H1 (cell line): Measurements from ENCODE around the gene ENDOD1. TPM values are rescaled to one million over a fixed set of nuclear protein-coding genes. Genes with fewer than 3 reads are reported as not detected.

Experiments
- CTCF ChIA-PET: fragments of 300-600 bp; sonication (Branson Sonifier 250); formaldehyde crosslinking; loops from one replicate; lab custom pipeline; 2021; ENCODE audit not compliant: partially characterized antibody; lab: Charles Lee
- POLR2A ChIA-PET: fragments of 300-600 bp; sonication (Branson Sonifier 250); formaldehyde crosslinking; loops from one replicate; lab custom pipeline; 2021; ENCODE audit warnings: inconsistent platforms; ENCODE audit not compliant: partially characterized antibody; lab: Charles Lee
- DNase-seq, 2 experiments: peaks; one replicate each; pipeline versions ENCODE4 v3.0.0 to v3.0.0-alpha.2; 2010 to 2022; ENCODE audit warnings: low spot score in 2 of 2, low read depth in 1 of 2, mixed read lengths in 1 of 2
- FAIRE-seq: peaks from 2 replicates; lab custom pipeline; 2011; peaks lifted over from hg19 to GRCh38; lab: Jason Lieb, UNC
- H2AFZ ChIP-seq: 2 replicates; pipeline ENCODE4 v1.8.1; 2012; ENCODE audit warnings: low read length, inconsistent platforms
- H2AK5ac ChIP-seq: 2 replicates; pipeline ENCODE4 v1.6.1; 2013; ENCODE audit warnings: low read depth, low read length
- H2BK120ac ChIP-seq: replicated peaks from 2 replicates; pipeline ENCODE3; 2013; ENCODE audit warnings: low read depth, low read length, inconsistent platforms
- H2BK12ac ChIP-seq: 2 replicates; pipeline ENCODE4 v1.6.1; 2013; ENCODE audit warnings: low read depth, low read length
- H2BK15ac ChIP-seq: 2 replicates; pipeline ENCODE4 v1.6.1; 2013; ENCODE audit warnings: low read length
- H2BK20ac ChIP-seq: 2 replicates; pipeline ENCODE4 v1.6.1; 2013; ENCODE audit warnings: low read length
- H2BK5ac ChIP-seq: 2 replicates; pipeline ENCODE4 v1.6.1; 2013; ENCODE audit warnings: low read depth, low read length
- H3K14ac ChIP-seq: 2 replicates; pipeline ENCODE4 v1.6.1; 2013; ENCODE audit warnings: inconsistent platforms; ENCODE audit not compliant: insufficient read length
- H3K18ac ChIP-seq: 2 replicates; pipeline ENCODE4 v1.6.1; 2013; ENCODE audit warnings: low read length; ENCODE audit errors: extremely low read depth
- H3K23ac ChIP-seq: 2 replicates; pipeline ENCODE4 v1.6.1; 2013; ENCODE audit warnings: inconsistent platforms; ENCODE audit not compliant: insufficient read length
- H3K23me2 ChIP-seq: 2 replicates; pipeline ENCODE4 v1.6.1; 2013; ENCODE audit warnings: low read depth, low read length
- H3K27ac ChIP-seq: 2 replicates; pipeline ENCODE4 v1.6.1; 2011; ENCODE audit warnings: low read depth, low read length, inconsistent platforms
- H3K27me3 ChIP-seq, 4 experiments: replicated peaks in 1 of 4; 1 replicate in 1 of 4; 2 replicates in 3 of 4; pipeline versions ENCODE4 v1.6.1 to v1.8.1; 2011 to 2013; ENCODE audit warnings: low read length in 3 of 4, mild to moderate bottlenecking in 3 of 4, inconsistent platforms in 2 of 4, mixed read lengths in 2 of 4, moderate library complexity in 1 of 4; ENCODE audit not compliant: control insufficient read depth in 3 of 4, insufficient read depth in 3 of 4; ENCODE audit errors: extremely low read depth in 1 of 4
- H3K36me3 ChIP-seq, 4 experiments: 2 replicates each; pipeline versions ENCODE4 v1.6.1 to v1.8.1; 2011 to 2013; ENCODE audit warnings: mild to moderate bottlenecking in 4 of 4, low read length in 3 of 4, moderate library complexity in 2 of 4, control low read depth in 1 of 4, inconsistent platforms in 1 of 4; ENCODE audit not compliant: insufficient read depth in 4 of 4, control insufficient read depth in 2 of 4
- H3K4ac ChIP-seq: replicated peaks from 2 replicates; pipeline ENCODE3; 2013; ENCODE audit warnings: low read length, low read depth, mixed read lengths, inconsistent platforms; ENCODE audit not compliant: insufficient read length
- H3K4me1 ChIP-seq, 4 experiments: replicated peaks in 1 of 4; 1 replicate in 1 of 4; 2 replicates in 3 of 4; pipeline versions ENCODE4 v1.6.1 to v1.8.1; 2011 to 2013; ENCODE audit warnings: low read length in 3 of 4, inconsistent platforms in 2 of 4, mixed read lengths in 1 of 4; ENCODE audit not compliant: insufficient read depth in 4 of 4, control insufficient read depth in 3 of 4
- H3K4me2 ChIP-seq, 2 experiments: 2 replicates each; pipeline versions ENCODE4 v1.6.1 to v1.8.1; 2011 to 2013; ENCODE audit warnings: low read depth in 2 of 2, low read length in 2 of 2, control low read depth in 1 of 2, inconsistent platforms in 1 of 2, mild to moderate bottlenecking in 1 of 2; ENCODE audit not compliant: insufficient read depth in 1 of 2
- H3K4me3 ChIP-seq, 4 experiments: fragments of 200-600, 300-600 bp in 1 of 4; sonication (generic), shearing (Covaris generic), sonication (Bioruptor Twin) in 1 of 4; 2 replicates each; pipeline versions ENCODE4 v1.5.1 to v1.8.1; 2011 to 2016; ENCODE audit warnings: low read length in 4 of 4, low read depth in 3 of 4, control low read depth in 2 of 4, inconsistent platforms in 2 of 4, mild to moderate bottlenecking in 2 of 4, mixed read lengths in 1 of 4, moderate library complexity in 1 of 4; ENCODE audit not compliant: insufficient read depth in 2 of 4; ENCODE audit errors: extremely low read depth in 1 of 4
- H3K56ac ChIP-seq: replicated peaks from 2 replicates; pipeline ENCODE3; 2013; ENCODE audit warnings: low read depth, mild to moderate bottlenecking, mixed read lengths, low read length, inconsistent platforms; ENCODE audit not compliant: insufficient read length
- H3K79me1 ChIP-seq: 2 replicates; pipeline ENCODE4 v1.6.1; 2013; ENCODE audit warnings: low read depth, low read length, control low read depth
- H3K79me2 ChIP-seq, 2 experiments: 2 replicates each; pipeline versions ENCODE4 v1.6.1 to v1.8.1; 2012 to 2013; ENCODE audit warnings: low read length in 2 of 2, mild to moderate bottlenecking in 2 of 2, inconsistent platforms in 1 of 2; ENCODE audit not compliant: insufficient read depth in 2 of 2, control insufficient read depth in 1 of 2
- H3K9ac ChIP-seq, 4 experiments: replicated peaks in 1 of 4; 1 replicate in 1 of 4; 2 replicates in 3 of 4; pipeline versions ENCODE4 v1.6.1 to v1.8.1; 2011 to 2013; ENCODE audit warnings: low read depth in 3 of 4, low read length in 3 of 4, control low read depth in 2 of 4, mild to moderate bottlenecking in 2 of 4, moderate library complexity in 2 of 4, inconsistent platforms in 1 of 4; ENCODE audit errors: extremely low read depth in 1 of 4
- H3K9me3 ChIP-seq, 2 experiments: 2 replicates each; pipeline versions ENCODE4 v1.6.1 to v1.8.1; 2012 to 2013; ENCODE audit warnings: mild to moderate bottlenecking in 2 of 2, moderate library complexity in 2 of 2, control low read depth in 1 of 2, inconsistent platforms in 1 of 2, low read depth in 1 of 2, low read length in 1 of 2, mixed read lengths in 1 of 2; ENCODE audit not compliant: insufficient read depth in 2 of 2
- H4K20me1 ChIP-seq, 2 experiments: replicated peaks in 1 of 2; 2 replicates each; pipeline versions ENCODE3 to v1.8.1; 2011 to 2013; ENCODE audit warnings: inconsistent platforms in 2 of 2, low read length in 2 of 2, mild to moderate bottlenecking in 1 of 2; ENCODE audit not compliant: insufficient read depth in 2 of 2, control insufficient read depth in 1 of 2
- H4K5ac ChIP-seq: 2 replicates; pipeline ENCODE4 v1.6.1; 2013; ENCODE audit warnings: low read length, low read depth, mixed read lengths, inconsistent platforms; ENCODE audit not compliant: insufficient read length
- H4K8ac ChIP-seq: 2 replicates; pipeline ENCODE4 v1.8.0; 2013; ENCODE audit warnings: mild to moderate bottlenecking, moderate library complexity, low read length, inconsistent platforms; ENCODE audit not compliant: insufficient read depth; ENCODE audit errors: extremely low read depth
- H4K91ac ChIP-seq: replicated peaks from 2 replicates; pipeline ENCODE3; 2013; ENCODE audit warnings: low read length, mixed read lengths, inconsistent platforms; ENCODE audit not compliant: insufficient read length
- CEBPB ChIP-seq: IDR thresholded peaks from 2 replicates; pipeline ENCODE4 v1.6.1; 2012; ENCODE audit warnings: low read depth, low read length
- CREB1 ChIP-seq: IDR thresholded peaks from 2 replicates; pipeline ENCODE4 v1.6.1; 2012; ENCODE audit warnings: inconsistent platforms
- E2F6 ChIP-seq: IDR thresholded peaks from 2 replicates; pipeline ENCODE4 v1.6.1; 2012; ENCODE audit warnings: inconsistent platforms
- JUND ChIP-seq: IDR thresholded peaks from 2 replicates; pipeline ENCODE4 v1.6.1; 2011; ENCODE audit warnings: mild to moderate bottlenecking, improper control_type of control experiment, low read length
- KDM4A ChIP-seq: IDR thresholded peaks from one replicate; pipeline ENCODE4 v1.7.1; 2012; ENCODE audit warnings: low read depth, mild to moderate bottlenecking, moderate library complexity, low read length, inconsistent platforms; ENCODE audit not compliant: severe bottlenecking
- RFX5 ChIP-seq: IDR thresholded peaks from 2 replicates; pipeline ENCODE4 v1.6.1; 2011; ENCODE audit warnings: low read depth, low read length, improper control_type of control experiment, borderline replicate concordance
- RNF2 ChIP-seq: fragments of 200-900, 300-1000 bp; sonication (generic); IDR thresholded peaks from 2 replicates; pipeline ENCODE4 v1.7.1; 2016; ENCODE audit warnings: borderline replicate concordance, low read depth, mild to moderate bottlenecking, antibody characterized with exemption, low read length; ENCODE audit not compliant: poor library complexity, severe bottlenecking; ENCODE audit errors: missing control alignments
- SP2 ChIP-seq: IDR thresholded peaks from 2 replicates; pipeline ENCODE4 v1.6.1; 2012; ENCODE audit warnings: mild to moderate bottlenecking, low read length, inconsistent platforms
- SRF ChIP-seq: IDR thresholded peaks from 2 replicates; pipeline ENCODE4 v1.6.1; 2011; ENCODE audit warnings: mild to moderate bottlenecking, low read depth, low read length, moderate library complexity
- TCF12 ChIP-seq: IDR thresholded peaks from 2 replicates; pipeline ENCODE4 v1.6.1; 2011; ENCODE audit warnings: low read depth, mild to moderate bottlenecking, low read length
- WGBS, 2 experiments: shearing (Covaris generic) in 1 of 2; methylation state at CpG; one replicate each; pipeline versions ENCODE4 v1.1.6 to v1.1.7; 2013 to 2015; ENCODE audit warnings: low lambda C conversion rate in 2 of 2, mixed read lengths in 2 of 2, inconsistent platforms in 1 of 2, low coverage in 1 of 2, missing lambda C conversion rate in 1 of 2; ENCODE audit not compliant: insufficient replicate concordance in 2 of 2, insufficient coverage in 1 of 2, insufficient read length in 1 of 2; ENCODE audit errors: extremely low coverage in 1 of 2, missing lambda C conversion rate in 1 of 2; 5-methylcytosine and 5-hydroxymethylcytosine counted together
- polyA plus RNA-seq, 7 experiments: library from polyadenylated mRNA; depleted of rRNA in 3 of 7; stranded (reverse) in 5 of 7; unstranded in 2 of 7; fragments of >200 nt in 5 of 7; fragments of 200-250 nt in 2 of 7; gene quantifications; 1 replicate in 5 of 7; 2 replicates in 1 of 7; 4 replicates in 1 of 7; pipeline versions ENCODE4 v1.2.1 to v1.2.3, GENCODE V29; 2011 to 2013; ENCODE audit warnings: missing spikeins in 2 of 7, mixed read lengths in 2 of 7
- total RNA-seq: library from RNA; stranded (reverse); fragmentation: NEBNext Ultra II Directional; extraction: Animal tissue kit (Norgen Biotek cat#: 25700); gene quantifications from 2 replicates; pipeline ENCODE4 v1.2.1, GENCODE V29; 2021
- TF ChIP-seq, protein P1 (sequence below), 3 experiments: IDR thresholded peaks; 1 replicate in 2 of 3; 2 replicates in 1 of 3; pipeline versions ENCODE4 v1.5.1 to v1.6.1; 2011; ENCODE audit warnings: low read length in 3 of 3, mild to moderate bottlenecking in 3 of 3, inconsistent platforms in 2 of 3, low read depth in 1 of 3, moderate library complexity in 1 of 3; ENCODE audit not compliant: insufficient read depth in 1 of 3; ENCODE audit errors: control extremely low read depth in 1 of 3

Gene ENDOD1
- total and polyA plus RNA-seq, 2 of the 8 experiments (the other 6 are each of a cell fraction or from before 2014, with no cell fraction given), result 1.2 to 2.5 TPM

GRCh38 chr11:95104856-95105255 is 15.2 kb downstream of the ENDOD1 start:
- Histone ChIP-seq H4K5ac (no peak overlapping the region), H3K23ac (no peak overlapping the region), H3K27ac (no peak overlapping the region), H3K79me2 (no peaks in the 10 kb centered on the region), H3K9ac (no peak overlapping the region), H4K8ac (no peak overlapping the region), H2BK120ac (no peak overlapping the region), H3K18ac (no peak overlapping the region), H3K4ac (no peak overlapping the region), H3K4me2 (no peak overlapping the region), H4K91ac (no peak overlapping the region), H3K9me3 (no peaks in the 10 kb centered on the region), H4K20me1 (peaks cover 0 to 2% of the 10 kb centered on the region in 2 experiments), H2AK5ac (no peak overlapping the region), H2AFZ (no peak overlapping the region), H3K4me3 (no peak overlapping the region), H3K79me1 (no peaks in the 10 kb centered on the region), H3K56ac (no peak overlapping the region), H3K23me2 (no peaks in the 10 kb centered on the region), H3K27me3 (no peaks in the 10 kb centered on the region), H2BK12ac (no peak overlapping the region), H3K36me3 (no peaks in the 10 kb centered on the region), H2BK20ac (no peak overlapping the region), H3K14ac (no peak overlapping the region), H2BK5ac (no peak overlapping the region), H3K4me1 (peaks cover 0 to 11% (median 3%) of the 10 kb centered on the region in 4 experiments; a peak in 5 of 7 replicates), H2BK15ac (no peak overlapping the region)
- 87% methylated on average over 3 of the region's 3 CpGs; no CpG with 5 or more reads in 1 of the 2 experiments for WGBS, 2 experiments
- ChIA-PET CTCF (interaction anchor here (13.7 kb wide), 1 partner anchor 12 kb away, joined by 127 read pairs; the partner anchor contains the start of gene ENDOD1), POLR2A (interaction anchor here (1.2 kb wide), 2 partner anchors 14 to 37 kb away, joined by 3 read pairs; no protein-coding TSS in a partner anchor)
- DNase-seq (no peak), FAIRE-seq (no peak)
- TF ChIP-seq E2F6, result no peak
- TF ChIP-seq RNF2, result no peak
- TF ChIP-seq, protein P1, sequence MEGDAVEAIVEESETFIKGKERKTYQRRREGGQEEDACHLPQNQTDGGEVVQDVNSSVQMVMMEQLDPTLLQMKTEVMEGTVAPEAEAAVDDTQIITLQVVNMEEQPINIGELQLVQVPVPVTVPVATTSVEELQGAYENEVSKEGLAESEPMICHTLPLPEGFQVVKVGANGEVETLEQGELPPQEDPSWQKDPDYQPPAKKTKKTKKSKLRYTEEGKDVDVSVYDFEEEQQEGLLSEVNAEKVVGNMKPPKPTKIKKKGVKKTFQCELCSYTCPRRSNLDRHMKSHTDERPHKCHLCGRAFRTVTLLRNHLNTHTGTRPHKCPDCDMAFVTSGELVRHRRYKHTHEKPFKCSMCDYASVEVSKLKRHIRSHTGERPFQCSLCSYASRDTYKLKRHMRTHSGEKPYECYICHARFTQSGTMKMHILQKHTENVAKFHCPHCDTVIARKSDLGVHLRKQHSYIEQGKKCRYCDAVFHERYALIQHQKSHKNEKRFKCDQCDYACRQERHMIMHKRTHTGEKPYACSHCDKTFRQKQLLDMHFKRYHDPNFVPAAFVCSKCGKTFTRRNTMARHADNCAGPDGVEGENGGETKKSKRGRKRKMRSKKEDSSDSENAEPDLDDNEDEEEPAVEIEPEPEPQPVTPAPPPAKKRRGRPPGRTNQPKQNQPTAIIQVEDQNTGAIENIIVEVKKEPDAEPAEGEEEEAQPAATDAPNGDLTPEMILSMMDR (IDR thresholded peaks at IDR 0.05; ENCODE audit: control extremely low read depth in 1 of 3, insufficient read depth in 1 of 3, low read depth in 1 of 3, low read length in 3 of 3), result no peak
- TF ChIP-seq TCF12, result no peak
- TF ChIP-seq CREB1, result no peak
- no peak for TF ChIP-seq KDM4A
- no peak for TF ChIP-seq JUND
- TF ChIP-seq CEBPB, result no peak
- TF ChIP-seq RFX5, result no peak
- no peak for TF ChIP-seq SP2
- no peak for TF ChIP-seq SRF
